ENCODE results near the gene DAZAP1.

DAZAP1 gene

GRCh38 chr19:1447504-1447903 is 40.1 kb downstream of the DAZAP1 start:
- no peak for TF ChIP-seq CTCF (IDR thresholded peaks at IDR 0.05; ENCODE audit: control insufficient read depth, extremely low read depth, insufficient read depth)
- H3K4me3 ChIP-seq (ENCODE audit: low read depth, low read length): no peak overlapping the region
- DNase-seq (ENCODE audit: low read depth): no peak

- TF ChIP-seq CTCF (IDR thresholded peaks at IDR 0.05; ENCODE audit: control insufficient read depth, extremely low read depth, insufficient read depth): no peak
Measured at GRCh38 chr19:1447944-1448343, 40.6 kb downstream of the DAZAP1 start.

GRCh38 chr19:1449467-1450442 is 42.4 kb downstream of the DAZAP1 start, which contains the start of gene APC2:
TSS of gene APC2 (plus strand) at chr19:1450121. CDS start at chr19:1453002, 2,881 bp downstream.
- DNase-seq (ENCODE audit: low read depth): no peak
- no peak for TF ChIP-seq CTCF (IDR thresholded peaks at IDR 0.05; ENCODE audit: control insufficient read depth, extremely low read depth, insufficient read depth)
- H3K4me3 ChIP-seq (ENCODE audit: low read depth, low read length): no peak within 1 kb of the TSS

More at GRCh38 chr19:1447944-1448343, 40.6 kb downstream of the DAZAP1 start:
- no peak overlapping the region for H3K4me3 ChIP-seq (ENCODE audit: low read depth, low read length)
- DNase-seq (ENCODE audit: low read depth): no peak

GRCh38 chr19:1450735-1451731 is 43.6 kb downstream of the DAZAP1 start:
- no peak for TF ChIP-seq CTCF (IDR thresholded peaks at IDR 0.05; ENCODE audit: control insufficient read depth, extremely low read depth, insufficient read depth)
- no peak for DNase-seq (ENCODE audit: low read depth)
- no peak overlapping the region for H3K4me3 ChIP-seq (ENCODE audit: low read depth, low read length)

GRCh38 chr19:1451916-1452801 is 44.8 kb downstream of the DAZAP1 start:
- TF ChIP-seq CTCF (IDR thresholded peaks at IDR 0.05; ENCODE audit: control insufficient read depth, extremely low read depth, insufficient read depth): no peak
- DNase-seq (ENCODE audit: low read depth): no peak
- H3K4me3 ChIP-seq (ENCODE audit: low read depth, low read length): no peak overlapping the region

Measured in LNCaP clone FGC (cell line).